ENCODE data around the gene TOR2A.

TOR2A gene

GRCh38 chr9:127693697-127694096, 41.4 kb downstream of the TOR2A start:
- DNase-seq, result no peak

GRCh38 chr9:127693143-127693542, 42.0 kb downstream of the TOR2A start:
- no peak for DNase-seq

- DNase-seq, result no peak
Observed at GRCh38 chr9:127692071-127692470, 43.0 kb downstream of the TOR2A start.

GRCh38 chr9:127690735-127691134, 44.4 kb downstream of the TOR2A start:
- no peak for DNase-seq

GRCh38 chr9:127689329-127690000, 45.6 kb downstream of the TOR2A start:
- DNase-seq, result no peak

GRCh38 chr9:127686461-127687393, 48.4 kb downstream of the TOR2A start:
- no peak for DNase-seq

GRCh38 chr9:127684576-127684975, 50.5 kb downstream of the TOR2A start:
- no peak for DNase-seq

- DNase-seq, result no peak
Observed at GRCh38 chr9:127683723-127684122, 51.4 kb downstream of the TOR2A start.

GRCh38 chr9:127682351-127683136, 52.5 kb downstream of the TOR2A start:
- DNase-seq, result no peak

Measured in stimulated activated CD4-positive, alpha-beta T cell treated with anti-CD3 and anti-CD28 coated beads, Interleukin-4, amount 100 ng/mL, for 24 hours (primary cell).